ENCODE measurements around the gene EIF5. TPM values are rescaled to one million over a fixed set of nuclear protein-coding genes. Genes with fewer than 3 reads are reported as not detected.

EIF5 gene
- total and polyA plus RNA-seq, 12 donors, result 35.7 to 555 (median 236) TPM

DNA sequence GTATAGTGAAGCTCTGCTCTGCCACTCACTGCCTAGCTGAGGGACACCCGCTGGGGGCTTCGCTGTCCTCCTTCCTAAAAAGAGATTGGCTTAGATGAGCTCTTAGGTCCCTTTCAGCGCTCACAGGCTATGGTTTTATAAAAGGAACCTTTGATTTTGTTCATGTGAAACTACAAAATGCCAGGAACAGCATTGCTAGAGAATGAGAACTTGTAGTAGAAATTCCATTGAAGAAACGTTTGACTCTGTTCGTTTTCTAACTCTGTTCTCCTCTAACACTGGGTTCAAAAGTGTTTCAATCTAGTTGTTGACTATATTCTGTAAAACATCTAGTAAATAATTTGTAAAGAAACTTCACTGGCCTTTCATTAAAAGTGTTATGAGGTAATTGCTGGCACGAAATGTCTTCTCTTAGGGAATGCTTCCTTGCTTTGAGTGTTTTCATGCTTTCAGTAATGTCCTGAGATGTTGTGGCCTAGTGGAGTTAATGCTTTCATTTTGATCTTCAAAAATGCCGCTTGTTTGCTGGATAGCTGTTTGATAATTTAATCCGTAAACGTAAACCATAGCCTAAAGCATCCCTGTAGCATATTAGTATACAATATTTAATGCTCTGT lies 52.8 kb downstream of the EIF5 start:
- H3K27ac ChIP-seq, result peak overlapping the region; percentile 10 to 99 (median 95)
- intact Hi-C loops (cut with DNase I), result loop anchor here in 1 of 2 donors (5.0 kb wide), 1 partner anchor 40 kb away; no protein-coding TSS in a partner anchor
- H3K27me3 ChIP-seq, result no peaks in the 10 kb centered on the region
- DNase-seq, result no peak
- H3K36me3 ChIP-seq (replicated peaks in 1 of 2), result no peaks in the 10 kb centered on the region
- H3K4me1 ChIP-seq (replicated peaks in 1 of 2), result peaks cover 18 to 50% of the 10 kb centered on the region in 2 donors
- H3K9me3 ChIP-seq (replicated peaks in 1 of 3), result no peaks in the 10 kb centered on the region
- WGBS, 4 donors, result 7 to 8% (median 8%) methylated on average over 9 of the region's 9 CpGs
- TF ChIP-seq, protein P1, sequence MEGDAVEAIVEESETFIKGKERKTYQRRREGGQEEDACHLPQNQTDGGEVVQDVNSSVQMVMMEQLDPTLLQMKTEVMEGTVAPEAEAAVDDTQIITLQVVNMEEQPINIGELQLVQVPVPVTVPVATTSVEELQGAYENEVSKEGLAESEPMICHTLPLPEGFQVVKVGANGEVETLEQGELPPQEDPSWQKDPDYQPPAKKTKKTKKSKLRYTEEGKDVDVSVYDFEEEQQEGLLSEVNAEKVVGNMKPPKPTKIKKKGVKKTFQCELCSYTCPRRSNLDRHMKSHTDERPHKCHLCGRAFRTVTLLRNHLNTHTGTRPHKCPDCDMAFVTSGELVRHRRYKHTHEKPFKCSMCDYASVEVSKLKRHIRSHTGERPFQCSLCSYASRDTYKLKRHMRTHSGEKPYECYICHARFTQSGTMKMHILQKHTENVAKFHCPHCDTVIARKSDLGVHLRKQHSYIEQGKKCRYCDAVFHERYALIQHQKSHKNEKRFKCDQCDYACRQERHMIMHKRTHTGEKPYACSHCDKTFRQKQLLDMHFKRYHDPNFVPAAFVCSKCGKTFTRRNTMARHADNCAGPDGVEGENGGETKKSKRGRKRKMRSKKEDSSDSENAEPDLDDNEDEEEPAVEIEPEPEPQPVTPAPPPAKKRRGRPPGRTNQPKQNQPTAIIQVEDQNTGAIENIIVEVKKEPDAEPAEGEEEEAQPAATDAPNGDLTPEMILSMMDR (IDR thresholded peaks at IDR 0.05), result no peak
- TF ChIP-seq POLR2A (IDR thresholded peaks at IDR 0.05), result peak in 1 of 2 donors; percentile 11
- peak overlapping the region in 3 of 4 donors; percentile 90 to 91 (median 90) for H3K4me3 ChIP-seq

DNA sequence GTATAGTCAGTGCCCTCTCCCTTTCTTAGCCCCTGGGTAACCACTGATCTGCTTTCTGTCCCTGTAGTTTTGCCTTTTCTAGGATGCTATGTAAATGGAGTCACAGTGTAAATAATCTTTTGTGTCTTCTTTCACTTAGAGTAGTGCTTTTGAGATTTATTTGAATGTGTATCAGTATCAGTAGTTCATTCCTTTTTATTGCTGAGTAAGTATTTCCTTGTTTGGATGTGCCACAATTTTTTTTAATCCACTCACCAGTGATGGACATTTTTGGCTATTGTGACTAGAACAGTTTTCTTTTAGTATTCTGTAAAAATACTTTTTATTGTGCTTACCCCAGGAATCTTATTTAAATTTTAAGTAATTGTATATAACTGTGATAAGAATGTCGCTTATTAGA lies 54.6 kb downstream of the EIF5 start:
- Histone ChIP-seq H3K27me3 (no peaks in the 10 kb centered on the region), H3K9me3 (replicated peaks in 1 of 3) (no peaks in the 10 kb centered on the region), H3K27ac (peak overlapping the region in 1 of 5 donors; percentile 99), H3K4me1 (replicated peaks in 1 of 2) (peaks cover 36 to 68% of the 10 kb centered on the region in 2 donors), H3K4me3 (peak overlapping the region in 1 of 4 donors; percentile 90), H3K36me3 (replicated peaks in 1 of 2) (no peaks in the 10 kb centered on the region)
- intact Hi-C loops (cut with DNase I), result loop anchor here in 1 of 2 donors (5.0 kb wide), 1 partner anchor 41 kb away; no protein-coding TSS in a partner anchor
- no peak for DNase-seq
- TF ChIP-seq, protein P1 (IDR thresholded peaks at IDR 0.05), result no peak
- no peak for TF ChIP-seq POLR2A (IDR thresholded peaks at IDR 0.05)
- WGBS, 4 donors, result 97 to 100% (median 100%) methylated on average over 1 of the region's 1 CpG

DNA sequence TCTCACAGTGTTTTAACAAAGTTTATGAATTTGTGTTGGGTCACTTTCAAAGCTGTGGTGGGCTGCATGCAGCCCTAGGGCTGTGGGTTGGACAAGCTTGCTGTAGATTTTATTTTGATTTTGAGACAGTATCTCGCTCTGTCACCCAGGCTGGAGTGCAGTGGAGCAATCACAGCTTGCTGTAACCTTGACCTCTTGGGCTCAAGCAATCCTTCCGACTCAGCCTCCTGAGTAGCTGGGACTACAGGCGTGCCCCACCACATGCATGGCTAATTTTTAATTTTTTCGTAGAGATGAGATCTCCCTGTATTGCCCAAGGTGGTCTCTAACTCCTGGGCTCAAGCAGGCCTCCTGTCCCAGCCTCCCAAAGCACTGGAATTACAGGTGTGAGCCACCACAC lies 56.6 kb downstream of the EIF5 start:
- no peaks in the 10 kb centered on the region for H3K27me3 ChIP-seq
- H3K4me1 ChIP-seq (replicated peaks in 1 of 2), result peaks cover 48 to 80% of the 10 kb centered on the region in 2 donors
- DNase-seq, result peak in 3 of 7 donors; percentile 24 to 32 (median 26)
- TF ChIP-seq, protein P1 (IDR thresholded peaks at IDR 0.05), result no peak
- TF ChIP-seq POLR2A (IDR thresholded peaks at IDR 0.05), result no peak
- H3K9me3 ChIP-seq (replicated peaks in 1 of 3), result no peaks in the 10 kb centered on the region
- 62 to 68% (median 63%) methylated on average over 3 to 4 of the region's 4 CpGs for WGBS, 4 donors
- H3K36me3 ChIP-seq (replicated peaks in 1 of 2), result no peaks in the 10 kb centered on the region
- peak overlapping the region in 2 of 5 donors; percentile 2 to 39 for H3K27ac ChIP-seq
- intact Hi-C loops (cut with DNase I), result no loop called here
- no peak overlapping the region for H3K4me3 ChIP-seq

DNA sequence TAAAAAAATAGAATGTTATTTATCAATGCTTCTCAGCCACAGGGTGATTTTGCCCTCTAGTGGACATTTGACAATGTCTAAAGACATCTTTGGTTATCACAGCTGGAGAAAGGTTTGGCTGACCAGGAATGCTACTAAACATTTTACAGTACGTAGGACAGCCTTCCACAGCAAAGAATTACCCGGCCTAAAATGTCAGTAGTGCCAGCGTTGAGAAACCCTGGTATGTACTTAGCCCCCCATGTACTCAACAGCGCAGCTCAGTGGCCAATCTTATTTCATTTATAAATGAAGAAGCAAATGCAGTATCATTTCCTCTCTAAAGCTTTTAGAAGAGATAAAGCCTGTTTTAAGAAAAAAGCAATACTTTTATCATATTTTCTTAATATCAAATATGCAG lies 57.0 kb downstream of the EIF5 start:
- TF ChIP-seq, protein P1 (IDR thresholded peaks at IDR 0.05), result peak; percentile 43 to 75 (median 54)
- TF ChIP-seq POLR2A (IDR thresholded peaks at IDR 0.05), result no peak
- peak overlapping the region in 2 of 5 donors; percentile 2 to 39 for H3K27ac ChIP-seq
- H3K4me1 ChIP-seq (replicated peaks in 1 of 2), result peaks cover 50 to 85% of the 10 kb centered on the region in 2 donors
- H3K36me3 ChIP-seq (replicated peaks in 1 of 2), result no peaks in the 10 kb centered on the region
- H3K4me3 ChIP-seq, result no peak overlapping the region
- intact Hi-C loops (cut with DNase I), result no loop called here
- DNase-seq, result peak in 4 of 7 donors; percentile 20 to 46 (median 32)
- WGBS, 4 donors, result 22 to 25% (median 23%) methylated on average over 4 of the region's 4 CpGs
- no peaks in the 10 kb centered on the region for H3K27me3 ChIP-seq
- H3K9me3 ChIP-seq (replicated peaks in 1 of 3), result no peaks in the 10 kb centered on the region
